ENCODE results near the gene SPIB. TPM values are rescaled to one million over a fixed set of nuclear protein-coding genes. Genes with fewer than 3 reads are reported as not detected.

Gene SPIB
- 0.18 to 0.51 TPM (median 0.33 TPM) in 5 replicates for total RNA-seq (2022; extraction: Qiagen RNA extraction; ENCODE audit: low read depth)

GRCh38 chr19:50418176-50419021 lies at the start of gene SPIB:
Gene SPIB, plus strand, starts transcription at chr19:50418938. Its CDS starts 25 bp downstream, at chr19:50418963.

GRCh38 chr19:50376166-50377050 lies 42.3 kb upstream of the SPIB start, which contains the start of gene NR1H2:
Gene NR1H2, plus strand, starts transcription at chr19:50376457. Its CDS starts 1,149 bp downstream, at chr19:50377606.

DNA sequence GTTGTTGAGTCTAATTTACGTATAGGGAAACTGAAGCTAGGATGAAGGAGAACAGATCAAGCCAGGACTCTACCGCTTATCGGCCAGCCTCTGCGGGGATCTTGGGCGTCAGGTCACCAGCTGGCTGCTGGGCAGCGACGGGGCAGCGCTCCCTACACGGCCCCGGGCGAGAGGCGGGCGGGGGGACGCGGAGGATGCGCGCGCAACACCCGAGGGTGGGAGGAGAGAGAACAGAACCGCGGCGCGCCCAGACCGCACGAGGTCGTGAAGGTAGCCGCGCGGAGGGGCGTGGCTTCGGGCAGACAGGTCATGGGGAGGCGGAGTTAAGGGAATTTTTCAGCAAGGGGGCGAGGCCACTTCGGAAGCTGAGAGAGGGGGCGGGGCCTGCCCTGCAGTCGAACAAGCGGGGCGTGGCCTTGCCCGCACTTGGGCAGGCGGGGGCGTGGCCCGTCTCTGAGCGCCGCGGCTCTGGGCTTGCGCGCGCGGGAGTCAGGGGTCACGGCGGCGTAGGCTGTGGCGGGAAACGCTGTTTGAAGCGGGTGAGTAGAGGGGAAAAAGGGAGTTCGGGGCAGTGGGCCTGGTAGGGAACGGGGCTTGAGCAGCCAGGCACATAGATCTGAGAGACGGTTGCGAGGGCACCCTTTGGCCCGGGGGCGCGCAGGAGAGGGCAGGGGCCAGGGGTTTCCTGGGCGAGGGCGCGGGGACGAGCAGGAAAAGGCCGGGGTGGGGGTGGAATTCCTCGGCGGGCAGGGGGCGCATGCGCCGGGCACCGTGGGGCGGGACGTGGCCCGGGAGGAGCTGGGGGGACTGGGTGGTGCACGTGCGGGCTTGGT lies 34.7 kb upstream of the SPIB start, which contains the start of gene POLD1:
Gene POLD1, plus strand, starts transcription at position 496 of the 833 bp plus-strand sequence. CDS start 14,505 bp downstream, outside the sequence.

GRCh38 chr19:50432221-50433028 lies 13.7 kb downstream of the SPIB start, which contains the start of gene MYBPC2:
Gene MYBPC2, plus strand, starts transcription at chr19:50432892. Its CDS starts 62 bp downstream, at chr19:50432954.

DNA sequence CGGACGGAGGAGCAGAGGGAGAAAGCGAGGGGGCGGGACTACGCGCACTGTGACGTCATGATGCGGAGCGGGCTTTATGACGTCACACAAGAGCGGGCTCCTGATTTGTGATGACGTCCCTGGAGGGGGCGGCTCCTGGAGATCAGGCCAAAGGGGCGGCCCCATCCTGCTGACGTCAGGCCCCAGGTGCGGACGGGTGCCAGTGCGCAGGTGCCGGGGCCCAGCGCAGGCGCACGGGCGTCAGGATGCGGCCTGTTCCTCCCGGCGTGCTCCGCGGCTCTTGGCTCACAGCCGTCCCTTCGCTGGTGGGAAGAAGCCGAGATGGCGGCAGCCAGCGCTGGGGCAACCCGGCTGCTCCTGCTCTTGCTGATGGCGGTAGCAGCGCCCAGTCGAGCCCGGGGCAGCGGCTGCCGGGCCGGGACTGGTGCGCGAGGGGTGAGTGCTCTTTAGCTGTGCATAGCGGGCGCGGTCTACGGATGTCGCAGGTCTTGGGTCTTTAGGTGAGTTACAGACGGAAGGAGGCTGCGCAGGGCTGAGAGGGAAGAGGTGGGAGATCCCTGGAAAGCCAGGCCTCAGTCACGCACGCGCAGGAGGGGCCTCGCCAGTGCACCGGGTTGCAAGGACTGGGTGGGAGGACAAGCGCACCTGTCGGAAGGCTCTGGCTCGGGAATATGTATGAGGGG lies 57.6 kb downstream of the SPIB start, which contains the start of the genes EMC10 and GARIN5A:
Gene EMC10, plus strand, starts transcription at position 284 of the 683 bp plus-strand sequence. Its CDS starts 38 bp downstream, at position 322.
Gene GARIN5A, minus strand, starts transcription at position 625 of the 683 bp plus-strand sequence. Its CDS starts 460 bp downstream, at position 165.

Other genes starting within 250 kb of the SPIB start
- gene MYH14, start 215.3 kb upstream of the SPIB start, total RNA-seq (2022; extraction: Qiagen RNA extraction; ENCODE audit: low read depth), result 4.9 to 6.7 TPM (median 6.3 TPM) in 5 replicates
- 1.2 to 1.8 TPM (median 1.3 TPM) in 5 replicates for gene KCNC3, start 89.6 kb upstream of the SPIB start, total RNA-seq (2022; extraction: Qiagen RNA extraction; ENCODE audit: low read depth)
- 0.71 to 1.9 TPM (median 1.5 TPM) in 5 replicates for gene NAPSA, start 53.3 kb upstream of the SPIB start, total RNA-seq (2022; extraction: Qiagen RNA extraction; ENCODE audit: low read depth)
- 61.2 to 86.8 TPM (median 81.4 TPM) in 5 replicates for gene NR1H2, start 42.5 kb upstream of the SPIB start, total RNA-seq (2022; extraction: Qiagen RNA extraction; ENCODE audit: low read depth)
- 54.0 to 87.6 TPM (median 79.1 TPM) in 5 replicates for gene POLD1, start 34.6 kb upstream of the SPIB start, total RNA-seq (2022; extraction: Qiagen RNA extraction; ENCODE audit: low read depth)
- gene MYBPC2, start 14.0 kb downstream of the SPIB start, total RNA-seq (2022; extraction: Qiagen RNA extraction; ENCODE audit: low read depth), result 0.03 TPM in 1 of 5 replicates, not detected in the others
- gene EMC10, start 57.6 kb downstream of the SPIB start, total RNA-seq (2022; extraction: Qiagen RNA extraction; ENCODE audit: low read depth), result 104 to 161 TPM (median 149 TPM) in 5 replicates
- gene GARIN5A, start 57.9 kb downstream of the SPIB start, total RNA-seq (2022; extraction: Qiagen RNA extraction; ENCODE audit: low read depth), result 1.9 to 2.3 TPM (median 2.2 TPM) in 5 replicates
- gene JOSD2, start 92.3 kb downstream of the SPIB start, total RNA-seq (2022; extraction: Qiagen RNA extraction; ENCODE audit: low read depth), result 52.1 to 89.0 TPM (median 82.4 TPM) in 5 replicates
- not detected in 5 replicates for gene ASPDH, start 95.0 kb downstream of the SPIB start, total RNA-seq (2022; extraction: Qiagen RNA extraction; ENCODE audit: low read depth)
- gene LRRC4B, start 149.5 kb downstream of the SPIB start, total RNA-seq (2022; extraction: Qiagen RNA extraction; ENCODE audit: low read depth), result 0.31 to 0.76 TPM (median 0.60 TPM) in 5 replicates
- 0.36 to 0.76 TPM (median 0.51 TPM) in 5 replicates for gene SYT3, start 220.9 kb downstream of the SPIB start, total RNA-seq (2022; extraction: Qiagen RNA extraction; ENCODE audit: low read depth)
- gene C19orf81, start 230.5 kb downstream of the SPIB start, total RNA-seq (2022; extraction: Qiagen RNA extraction; ENCODE audit: low read depth), result 4.4 to 11.2 TPM (median 9.5 TPM) in 5 replicates

Measured in A549 treated with CpdA at 1 μM for 4 hours (cell line).